Measurements from ENCODE around the gene GOLGA8K.
"Not testable (repeated sequence)": the region's sequence is repeated elsewhere in the genome, so short reads cannot be mapped to it uniquely, and the experiment has no call there.

Gene GOLGA8K

GRCh38 chr15:32403192-32403591 lies at the start of gene GOLGA8K:
GOLGA8K (minus strand) TSS chr15:32403292; CDS start chr15:32403194, 98 bp downstream.
- DNase-seq (ENCODE audit: low spot score) = not testable (repeated sequence)

GRCh38 chr15:32440445-32440977 lies 37.4 kb upstream of the GOLGA8K start:
- DNase-seq (ENCODE audit: low spot score) = not testable (repeated sequence)

- not testable (repeated sequence) for DNase-seq (ENCODE audit: low spot score)
These were observed 31.2 kb upstream of the GOLGA8K start for GRCh38 chr15:32434102-32434963.

- not testable (repeated sequence) for DNase-seq (ENCODE audit: low spot score)
These were observed 24.5 kb upstream of the GOLGA8K start for GRCh38 chr15:32427635-32428034.

GRCh38 chr15:32426511-32426910 lies 23.4 kb upstream of the GOLGA8K start:
- not testable (repeated sequence) for DNase-seq (ENCODE audit: low spot score)

GRCh38 chr15:32407903-32408302 lies 4.8 kb upstream of the GOLGA8K start:
- DNase-seq (ENCODE audit: low spot score) = not testable (repeated sequence)

- DNase-seq (ENCODE audit: low spot score) = not testable (repeated sequence)
These were observed 6.6 kb downstream of the GOLGA8K start for GRCh38 chr15:32396522-32396921.

GRCh38 chr15:32394745-32395144 lies 8.3 kb downstream of the GOLGA8K start:
- not testable (repeated sequence) for DNase-seq (ENCODE audit: low spot score)

GRCh38 chr15:32388050-32388648 lies 14.9 kb downstream of the GOLGA8K start:
- DNase-seq (ENCODE audit: low spot score) = not testable (repeated sequence)

GRCh38 chr15:32385823-32386495 lies 17.1 kb downstream of the GOLGA8K start:
- DNase-seq (ENCODE audit: low spot score) = not testable (repeated sequence)

GRCh38 chr15:32374185-32374584 lies 28.9 kb downstream of the GOLGA8K start:
- DNase-seq (ENCODE audit: low spot score) = not testable (repeated sequence)

- not testable (repeated sequence) for DNase-seq (ENCODE audit: low spot score)
These were observed 29.4 kb downstream of the GOLGA8K start for GRCh38 chr15:32373707-32374106.

- not testable (repeated sequence) for DNase-seq (ENCODE audit: low spot score)
These were observed 31.0 kb downstream of the GOLGA8K start for GRCh38 chr15:32372075-32372474.

GRCh38 chr15:32370526-32370925 lies 32.6 kb downstream of the GOLGA8K start:
- DNase-seq (ENCODE audit: low spot score) = not testable (repeated sequence)

GRCh38 chr15:32370064-32370463 lies 33.0 kb downstream of the GOLGA8K start:
- DNase-seq (ENCODE audit: low spot score) = not testable (repeated sequence)

GRCh38 chr15:32366492-32366891 lies 36.6 kb downstream of the GOLGA8K start:
- not testable (repeated sequence) for DNase-seq (ENCODE audit: low spot score)

- DNase-seq (ENCODE audit: low spot score) = not testable (repeated sequence)
These were observed 37.1 kb downstream of the GOLGA8K start for GRCh38 chr15:32365955-32366354.

GRCh38 chr15:32364944-32365343 lies 38.1 kb downstream of the GOLGA8K start:
- not testable (repeated sequence) for DNase-seq (ENCODE audit: low spot score)

GRCh38 chr15:32363449-32363848 lies 39.6 kb downstream of the GOLGA8K start:
- not testable (repeated sequence) for DNase-seq (ENCODE audit: low spot score)

- DNase-seq (ENCODE audit: low spot score) = not testable (repeated sequence)
These were observed 41.4 kb downstream of the GOLGA8K start for GRCh38 chr15:32361662-32362061.

- not testable (repeated sequence) for DNase-seq (ENCODE audit: low spot score)
These were observed 44.6 kb downstream of the GOLGA8K start for GRCh38 chr15:32358462-32358861.

- DNase-seq (ENCODE audit: low spot score) = not testable (repeated sequence)
These were observed 46.2 kb downstream of the GOLGA8K start for GRCh38 chr15:32356909-32357308.

All from kidney capillary endothelial cell (primary cell).